ENCODE results near the gene CACNA1A. TPM values are rescaled to one million over a fixed set of nuclear protein-coding genes. Genes with fewer than 3 reads are reported as not detected.

Gene CACNA1A
- total RNA-seq, 1 donor from 2014 or later = 0.44 TPM

DNA sequence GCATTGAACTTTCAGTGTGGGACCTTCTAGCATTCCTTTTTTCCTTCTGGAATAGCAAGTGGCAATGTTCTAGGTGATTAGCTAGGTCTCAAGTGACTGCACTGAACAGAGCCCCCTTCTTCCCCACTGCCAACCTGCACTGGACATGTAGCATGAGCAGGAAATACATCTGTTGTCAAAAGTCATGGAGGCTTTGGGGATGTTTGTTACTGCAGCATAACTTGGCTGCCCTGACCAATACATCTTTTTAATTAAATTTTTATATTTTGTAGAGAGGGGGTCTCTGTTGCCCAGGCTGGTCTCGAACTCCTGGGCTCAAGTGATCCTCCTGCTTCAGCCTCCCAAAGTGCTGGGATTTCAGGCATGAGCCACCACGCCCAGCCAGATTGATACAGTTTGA lies 163.6 kb downstream of the CACNA1A start:
- no peaks in the 10 kb centered on the region for H3K4me1 ChIP-seq
- H3K4me3 ChIP-seq = no peak overlapping the region
- H3K27ac ChIP-seq (replicated peaks) = no peak overlapping the region
- no peak for DNase-seq
- no peaks in the 10 kb centered on the region for H3K36me3 ChIP-seq
- peaks cover 24% of the 10 kb centered on the region for H3K9me3 ChIP-seq (replicated peaks)
- peaks cover 24% of the 10 kb centered on the region for H3K27me3 ChIP-seq (ENCODE audit: low read depth)
- TF ChIP-seq CTCF (IDR thresholded peaks at IDR 0.05; ENCODE audit: borderline replicate concordance) = no peak
- intact Hi-C loops (cut with micrococcal nuclease) = no loop called here

DNA sequence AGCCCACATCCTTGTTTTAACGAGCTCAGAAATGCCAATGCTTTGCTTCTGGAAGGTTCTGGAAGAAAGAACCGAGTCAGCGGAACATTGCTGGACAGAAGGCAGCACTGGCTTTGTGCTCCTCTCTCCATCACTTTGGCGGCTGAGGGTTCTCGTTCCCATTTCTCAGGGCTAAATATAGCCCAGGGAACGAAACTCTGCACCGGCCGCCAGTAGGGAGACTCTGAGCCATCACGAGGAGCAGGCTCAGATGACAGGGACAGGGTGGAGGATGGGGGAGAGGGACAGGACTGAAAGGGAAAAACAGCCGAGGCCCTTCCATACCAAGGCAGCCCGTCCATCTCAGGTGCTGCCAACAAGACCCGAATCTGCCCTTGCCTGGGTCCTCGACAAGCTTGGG lies 166.4 kb downstream of the CACNA1A start:
- intact Hi-C loops (cut with micrococcal nuclease) = no loop called here
- no peak for DNase-seq

GRCh38 chr19:13337181-13337580 lies 169.1 kb downstream of the CACNA1A start:
- peaks cover 19% of the 10 kb centered on the region for H3K27me3 ChIP-seq (ENCODE audit: low read depth)
- peaks cover 40% of the 10 kb centered on the region for H3K9me3 ChIP-seq (replicated peaks)
- no peak for DNase-seq
- no peaks in the 10 kb centered on the region for H3K4me1 ChIP-seq
- H3K27ac ChIP-seq (replicated peaks) = no peak overlapping the region
- no peak for TF ChIP-seq CTCF (IDR thresholded peaks at IDR 0.05; ENCODE audit: borderline replicate concordance)
- H3K36me3 ChIP-seq = no peaks in the 10 kb centered on the region
- H3K4me3 ChIP-seq = no peak overlapping the region
- intact Hi-C loops (cut with micrococcal nuclease) = no loop called here

More for the DNA sequence above, 166.4 kb downstream of the CACNA1A start:
- no peak for TF ChIP-seq CTCF (IDR thresholded peaks at IDR 0.05; ENCODE audit: borderline replicate concordance)
- Histone ChIP-seq H3K36me3 (no peaks in the 10 kb centered on the region), H3K4me1 (no peaks in the 10 kb centered on the region), H3K27me3 (ENCODE audit: low read depth) (peaks cover 19% of the 10 kb centered on the region), H3K27ac (replicated peaks) (peak overlapping the region; percentile 12), H3K9me3 (replicated peaks) (peaks cover 48% of the 10 kb centered on the region), H3K4me3 (no peak overlapping the region)

GRCh38 chr19:13334801-13335481 lies 171.3 kb downstream of the CACNA1A start:
- H3K4me1 ChIP-seq = no peaks in the 10 kb centered on the region
- no peaks in the 10 kb centered on the region for H3K36me3 ChIP-seq
- intact Hi-C loops (cut with micrococcal nuclease) = no loop called here
- no peak overlapping the region for H3K27ac ChIP-seq (replicated peaks)
- DNase-seq = no peak
- H3K9me3 ChIP-seq (replicated peaks) = peaks cover 59% of the 10 kb centered on the region
- TF ChIP-seq CTCF (IDR thresholded peaks at IDR 0.05; ENCODE audit: borderline replicate concordance) = no peak
- H3K27me3 ChIP-seq (ENCODE audit: low read depth) = peaks cover 27% of the 10 kb centered on the region
- H3K4me3 ChIP-seq = no peak overlapping the region

GRCh38 chr19:13330285-13330684 lies 176.0 kb downstream of the CACNA1A start:
- Histone ChIP-seq H3K4me1 (no peaks in the 10 kb centered on the region), H3K27ac (replicated peaks) (no peak overlapping the region), H3K27me3 (ENCODE audit: low read depth) (peaks cover 30% of the 10 kb centered on the region), H3K9me3 (replicated peaks) (peaks cover 31% of the 10 kb centered on the region), H3K4me3 (no peak overlapping the region), H3K36me3 (no peaks in the 10 kb centered on the region)
- TF ChIP-seq CTCF (IDR thresholded peaks at IDR 0.05; ENCODE audit: borderline replicate concordance) = no peak
- no peak for DNase-seq
- intact Hi-C loops (cut with micrococcal nuclease) = no loop called here

Measured in left ventricle myocardium inferior (tissue), 1 donor.